Activated B cell treated with CpG ODN at 0.5 μM for 24 hours (primary cell): ENCODE measurements around the gene THBS2. TPM values are rescaled to one million over a fixed set of nuclear protein-coding genes. Genes with fewer than 3 reads are reported as not detected.

Experiments used
- ATAC-seq: fragments of 200-7000 bp; cut with Tn5 transposase; one replicate; pipeline ENCODE4 v1.10.0; 2021; ENCODE audit warnings: low read depth, mild to moderate bottlenecking, moderate library complexity
- CTCF ChIA-PET: fragments of 350-600 bp; sonication (Branson Sonifier 250); formaldehyde crosslinking; loops from one replicate; lab custom pipeline; 2021; ENCODE audit warnings: antibody characterized with exemption; lab: Charles Lee
- POLR2A ChIA-PET: fragments of 350-600 bp; sonication (Branson Sonifier 250); formaldehyde crosslinking; loops from one replicate; lab custom pipeline; 2021; ENCODE audit warnings: antibody characterized with exemption; lab: Charles Lee
- DNase-seq: peaks from one replicate; pipeline ENCODE4 v3.0.0; 2022
- H3K27ac Mint-ChIP-seq: one replicate; pipeline ENCODE4 v1.8.0; 2020; ENCODE audit warnings: mixed read lengths
- H3K27me3 Mint-ChIP-seq: one replicate; pipeline ENCODE4 v1.8.0; 2021; ENCODE audit warnings: mixed read lengths
- H3K36me3 Mint-ChIP-seq: one replicate; pipeline ENCODE4 v1.8.0; 2021; ENCODE audit warnings: low read depth, mixed read lengths
- H3K4me1 Mint-ChIP-seq: one replicate; pipeline ENCODE4 v1.8.0; 2021; ENCODE audit warnings: mixed read lengths
- H3K4me3 Mint-ChIP-seq: one replicate; pipeline ENCODE4 v1.8.0; 2020; ENCODE audit warnings: mild to moderate bottlenecking, mixed read lengths
- H3K9me3 Mint-ChIP-seq: one replicate; pipeline ENCODE4 v1.8.0; 2020; ENCODE audit warnings: mixed read lengths
- CTCF ChIP-seq: fragments of 200-600 bp; IDR thresholded peaks from one replicate; pipeline ENCODE4 v1.8.0; 2022; ENCODE audit warnings: antibody characterized with exemption, mild to moderate bottlenecking
- intact Hi-C: fragments of 100-400 bp; cut with micrococcal nuclease; formaldehyde crosslinking; loops from one replicate; pipeline ENCODE4 v1.15.1; 2024
- total RNA-seq: library from RNA; stranded (reverse); gene quantifications from 2 replicates; pipeline ENCODE4 v1.2.3, GENCODE V29; 2022

The THBS2 gene
- total RNA-seq, 1 donor from 2014 or later, result not detected

GRCh38 chr6:169251371-169251802, 2.3 kb downstream of the THBS2 start:
- ATAC-seq (no peak), DNase-seq (no peak)
- POLR2A ChIA-PET, result no interaction called here
- peaks cover 2% of the 10 kb centered on the region for H3K9me3 Mint-ChIP-seq
- H3K36me3 Mint-ChIP-seq, result no peaks in the 10 kb centered on the region
- H3K27me3 Mint-ChIP-seq, result peaks cover 47% of the 10 kb centered on the region
- no peak for TF ChIP-seq CTCF
- H3K4me3 Mint-ChIP-seq, result no peak overlapping the region
- CTCF ChIA-PET, result no interaction called here
- intact Hi-C loops, result no loop called here
- no peak overlapping the region for H3K27ac Mint-ChIP-seq
- H3K4me1 Mint-ChIP-seq, result peaks cover 21% of the 10 kb centered on the region

GRCh38 chr6:169250660-169251059, 3.0 kb downstream of the THBS2 start:
- no peak overlapping the region for H3K27ac Mint-ChIP-seq
- POLR2A ChIA-PET, result no interaction called here
- no peaks in the 10 kb centered on the region for H3K36me3 Mint-ChIP-seq
- intact Hi-C loops, result no loop called here
- CTCF ChIA-PET, result no interaction called here
- no peak for TF ChIP-seq CTCF
- H3K27me3 Mint-ChIP-seq, result peaks cover 41% of the 10 kb centered on the region
- DNase-seq (no peak), ATAC-seq (no peak)
- H3K9me3 Mint-ChIP-seq, result peaks cover 2% of the 10 kb centered on the region
- H3K4me3 Mint-ChIP-seq, result no peak overlapping the region
- H3K4me1 Mint-ChIP-seq, result peaks cover 21% of the 10 kb centered on the region

- ChIA-PET CTCF (no interaction called here), POLR2A (no interaction called here)
- no peak for ATAC-seq
- Mint-ChIP-seq H3K36me3 (no peaks in the 10 kb centered on the region), H3K27me3 (peaks cover 31% of the 10 kb centered on the region), H3K4me1 (peaks cover 17% of the 10 kb centered on the region), H3K4me3 (no peak overlapping the region), H3K27ac (no peak overlapping the region), H3K9me3 (peaks cover 2% of the 10 kb centered on the region)
- TF ChIP-seq CTCF, result no peak
- intact Hi-C loops, result no loop called here
- no peak for DNase-seq
Measured at GRCh38 chr6:169249057-169249456, 4.6 kb downstream of the THBS2 start.

GRCh38 chr6:169248521-169248971, 5.1 kb downstream of the THBS2 start:
- peaks cover 2% of the 10 kb centered on the region for H3K9me3 Mint-ChIP-seq
- no peak for TF ChIP-seq CTCF
- no peak overlapping the region for H3K4me3 Mint-ChIP-seq
- ATAC-seq (no peak), DNase-seq (no peak)
- peaks cover 27% of the 10 kb centered on the region for H3K27me3 Mint-ChIP-seq
- ChIA-PET CTCF (no interaction called here), POLR2A (no interaction called here)
- H3K4me1 Mint-ChIP-seq, result peaks cover 12% of the 10 kb centered on the region
- intact Hi-C loops, result no loop called here
- H3K27ac Mint-ChIP-seq, result no peak overlapping the region
- H3K36me3 Mint-ChIP-seq, result no peaks in the 10 kb centered on the region

GRCh38 chr6:169247991-169248390, 5.7 kb downstream of the THBS2 start:
- H3K36me3 Mint-ChIP-seq, result no peaks in the 10 kb centered on the region
- no peak overlapping the region for H3K27ac Mint-ChIP-seq
- intact Hi-C loops, result no loop called here
- peaks cover 6% of the 10 kb centered on the region for H3K4me1 Mint-ChIP-seq
- no peak overlapping the region for H3K4me3 Mint-ChIP-seq
- TF ChIP-seq CTCF, result no peak
- CTCF ChIA-PET, result no interaction called here
- ATAC-seq (no peak), DNase-seq (no peak)
- peaks cover 2% of the 10 kb centered on the region for H3K9me3 Mint-ChIP-seq
- H3K27me3 Mint-ChIP-seq, result peaks cover 24% of the 10 kb centered on the region
- POLR2A ChIA-PET, result no interaction called here
